ENCODE data around the gene KLK5. TPM values are rescaled to one million over a fixed set of nuclear protein-coding genes. Genes with fewer than 3 reads are reported as not detected.
"Not testable (repeated sequence)": the region's sequence is repeated elsewhere in the genome, so short reads cannot be mapped to it uniquely, and the experiment has no call there.

Gene KLK5
- total RNA-seq, 1 experiment from 2014 or later: not detected

- peaks cover 29% of the 10 kb centered on the region for H3K4me1 ChIP-seq (ENCODE audit: low read length)
- H3K4me3 ChIP-seq (ENCODE audit: low read length): peak overlapping the region; percentile 1; the same call in 1 of the 2 replicates
- no peaks in the 10 kb centered on the region for H3K27me3 ChIP-seq (ENCODE audit: low read length)
- H3K79me2 ChIP-seq (ENCODE audit: low read length): no peaks in the 10 kb centered on the region
- peak overlapping the region; percentile 19; the same call in 1 of the 2 replicates for H3K9ac ChIP-seq (ENCODE audit: low read length)
- peak overlapping the region; percentile 36; the same call in 1 of the 2 replicates for H2AFZ ChIP-seq (ENCODE audit: low read length)
- H3K4me2 ChIP-seq (ENCODE audit: low read depth, low read length, poor library complexity, severe bottlenecking): peak overlapping the region; percentile 55
- no peaks in the 10 kb centered on the region for H4K20me1 ChIP-seq (ENCODE audit: insufficient read depth, low read depth, low read length)
- H3K9me2 ChIP-seq (replicated peaks; ENCODE audit: insufficient read depth, low read length): no peaks in the 10 kb centered on the region
- no peaks in the 10 kb centered on the region for H3K36me3 ChIP-seq (ENCODE audit: insufficient read depth, low read length)
- no peak for DNase-seq
- no peaks in the 10 kb centered on the region for H3K9me3 ChIP-seq (ENCODE audit: low read length)
- H3K27ac ChIP-seq (ENCODE audit: low read length): no peak overlapping the region
These were observed 55.6 kb downstream of the KLK5 start for GRCh38 chr19:50897191-50897607.

GRCh38 chr19:50896591-50897190 is 56.1 kb downstream of the KLK5 start:
- Histone ChIP-seq H3K9me3 (ENCODE audit: low read length) (no peaks in the 10 kb centered on the region), H3K4me3 (ENCODE audit: low read length) (peak overlapping the region; percentile 1; the same call in 1 of the 2 replicates), H3K27me3 (ENCODE audit: low read length) (no peaks in the 10 kb centered on the region), H3K79me2 (ENCODE audit: low read length) (no peaks in the 10 kb centered on the region), H2AFZ (ENCODE audit: low read length) (peak overlapping the region; percentile 36; the same call in 1 of the 2 replicates), H3K27ac (ENCODE audit: low read length) (no peak overlapping the region), H3K36me3 (ENCODE audit: insufficient read depth, low read length) (no peaks in the 10 kb centered on the region), H3K4me2 (ENCODE audit: low read depth, low read length, poor library complexity, severe bottlenecking) (peak overlapping the region; percentile 55), H3K9me2 (replicated peaks; ENCODE audit: insufficient read depth, low read length) (no peaks in the 10 kb centered on the region), H4K20me1 (ENCODE audit: insufficient read depth, low read depth, low read length) (no peaks in the 10 kb centered on the region), H3K4me1 (ENCODE audit: low read length) (peaks cover 29% of the 10 kb centered on the region), H3K9ac (ENCODE audit: low read length) (peak overlapping the region; percentile 19; the same call in 1 of the 2 replicates)
- peak; percentile 96 for DNase-seq

- H3K9me2 ChIP-seq (replicated peaks; ENCODE audit: insufficient read depth, low read length); H3K36me3 ChIP-seq (ENCODE audit: insufficient read depth, low read length); H3K79me2 ChIP-seq (ENCODE audit: low read length); H4K20me1 ChIP-seq (ENCODE audit: insufficient read depth, low read depth, low read length); H2AFZ ChIP-seq (ENCODE audit: low read length); H3K27me3 ChIP-seq (ENCODE audit: low read length); H3K4me3 ChIP-seq (ENCODE audit: low read length); DNase-seq; H3K9ac ChIP-seq (ENCODE audit: low read length); H3K27ac ChIP-seq (ENCODE audit: low read length); H3K9me3 ChIP-seq (ENCODE audit: low read length): not testable (repeated sequence)
- Histone ChIP-seq H3K4me1 (ENCODE audit: low read length) (peaks cover 29% of the 10 kb centered on the region), H3K4me2 (ENCODE audit: low read depth, low read length, poor library complexity, severe bottlenecking) (peak overlapping the region; percentile 55)
These were observed 56.7 kb downstream of the KLK5 start for GRCh38 chr19:50896089-50896590.

- H3K9me2 ChIP-seq (replicated peaks; ENCODE audit: insufficient read depth, low read length): no peaks in the 10 kb centered on the region
- no peaks in the 10 kb centered on the region for H3K36me3 ChIP-seq (ENCODE audit: insufficient read depth, low read length)
- H3K79me2 ChIP-seq (ENCODE audit: low read length): no peaks in the 10 kb centered on the region
- peaks cover 29% of the 10 kb centered on the region for H3K4me1 ChIP-seq (ENCODE audit: low read length)
- no peak overlapping the region for H3K9ac ChIP-seq (ENCODE audit: low read length)
- H3K9me3 ChIP-seq (ENCODE audit: low read length): no peaks in the 10 kb centered on the region
- no peak overlapping the region for H3K27ac ChIP-seq (ENCODE audit: low read length)
- no peak overlapping the region for H2AFZ ChIP-seq (ENCODE audit: low read length)
- no peak overlapping the region for H3K4me3 ChIP-seq (ENCODE audit: low read length)
- H3K4me2 ChIP-seq (ENCODE audit: low read depth, low read length, poor library complexity, severe bottlenecking): no peak overlapping the region
- no peak for DNase-seq
- no peaks in the 10 kb centered on the region for H3K27me3 ChIP-seq (ENCODE audit: low read length)
- H4K20me1 ChIP-seq (ENCODE audit: insufficient read depth, low read depth, low read length): no peaks in the 10 kb centered on the region
These were observed 58.1 kb downstream of the KLK5 start for GRCh38 chr19:50894478-50895356.

Other genes with a start within 250 kb of the KLK5 start
- not detected in 2 replicates for gene SHANK1, start 233.2 kb downstream of the KLK5 start, total RNA-seq (2014; rRNA removed; shearing (Covaris generic); ENCODE audit: low replicate concordance)
- gene CLEC11A, start 229.7 kb downstream of the KLK5 start, total RNA-seq (2014; rRNA removed; shearing (Covaris generic); ENCODE audit: low replicate concordance): 0.47 and 1.6 TPM in 2 replicates
- not detected in 2 replicates for gene GPR32, start 182.6 kb downstream of the KLK5 start, total RNA-seq (2014; rRNA removed; shearing (Covaris generic); ENCODE audit: low replicate concordance)
- not detected in 2 replicates for gene ACP4, start 162.6 kb downstream of the KLK5 start, total RNA-seq (2014; rRNA removed; shearing (Covaris generic); ENCODE audit: low replicate concordance)
- gene KLK1, start 129.3 kb downstream of the KLK5 start, total RNA-seq (2014; rRNA removed; shearing (Covaris generic); ENCODE audit: low replicate concordance): not detected in 2 replicates
- gene KLK15, start 119.5 kb downstream of the KLK5 start, total RNA-seq (2014; rRNA removed; shearing (Covaris generic); ENCODE audit: low replicate concordance): not detected in 2 replicates
- gene KLK3, start 98.1 kb downstream of the KLK5 start, total RNA-seq (2014; rRNA removed; shearing (Covaris generic); ENCODE audit: low replicate concordance): not detected in 2 replicates
- gene KLK2, start 79.6 kb downstream of the KLK5 start, total RNA-seq (2014; rRNA removed; shearing (Covaris generic); ENCODE audit: low replicate concordance): 0.11 and 1.8 TPM in 2 replicates
- gene KLK4, start 41.6 kb downstream of the KLK5 start, total RNA-seq (2014; rRNA removed; shearing (Covaris generic); ENCODE audit: low replicate concordance): not detected in 2 replicates
- gene KLK6, start 16.6 kb upstream of the KLK5 start, total RNA-seq (2014; rRNA removed; shearing (Covaris generic); ENCODE audit: low replicate concordance): not detected in 2 replicates
- not detected in 2 replicates for gene KLK7, start 30.9 kb upstream of the KLK5 start, total RNA-seq (2014; rRNA removed; shearing (Covaris generic); ENCODE audit: low replicate concordance)
- gene KLK8, start 48.6 kb upstream of the KLK5 start, total RNA-seq (2014; rRNA removed; shearing (Covaris generic); ENCODE audit: low replicate concordance): not detected in 2 replicates
- gene KLK10, start 66.7 kb upstream of the KLK5 start, total RNA-seq (2014; rRNA removed; shearing (Covaris generic); ENCODE audit: low replicate concordance): not detected in 2 replicates
- not detected in 2 replicates for gene KLK11, start 73.6 kb upstream of the KLK5 start, total RNA-seq (2014; rRNA removed; shearing (Covaris generic); ENCODE audit: low replicate concordance)
- not detected in 2 replicates for gene KLK12, start 82.0 kb upstream of the KLK5 start, total RNA-seq (2014; rRNA removed; shearing (Covaris generic); ENCODE audit: low replicate concordance)
- gene KLK13, start 112.1 kb upstream of the KLK5 start, total RNA-seq (2014; rRNA removed; shearing (Covaris generic); ENCODE audit: low replicate concordance): not detected in 2 replicates
- gene KLK14, start 129.8 kb upstream of the KLK5 start, total RNA-seq (2014; rRNA removed; shearing (Covaris generic); ENCODE audit: low replicate concordance): 0.48 TPM in 1 of 2 replicates, not detected in the other
- gene CTU1, start 155.4 kb upstream of the KLK5 start, total RNA-seq (2014; rRNA removed; shearing (Covaris generic); ENCODE audit: low replicate concordance): 3.2 and 25.5 TPM in 2 replicates
- gene SIGLEC9, start 171.9 kb upstream of the KLK5 start, total RNA-seq (2014; rRNA removed; shearing (Covaris generic); ENCODE audit: low replicate concordance): 0.14 TPM in 1 of 2 replicates, not detected in the other
- not detected in 2 replicates for gene SIGLEC7, start 189.3 kb upstream of the KLK5 start, total RNA-seq (2014; rRNA removed; shearing (Covaris generic); ENCODE audit: low replicate concordance)